GM12878 (cell line): ENCODE data around the gene CDK5RAP1. TPM values are rescaled to one million over a fixed set of nuclear protein-coding genes. Genes with fewer than 3 reads are reported as not detected.

Experiments used
- ATAC-seq: fragments of 200-7000 bp; cut with Tn5 transposase; 3 replicates; pipeline ENCODE4 v1.9.1; 2020; ENCODE audit warnings: mild to moderate bottlenecking, moderate library complexity
- BruUV-seq: library from RNA; stranded (reverse); fragments of 400-500 nt; replicated peaks from 2 replicates; lab custom pipeline; 2021; lab: Mats Ljungman, UMichigan
- CTCF ChIA-PET: fragments of 300-600 bp; sonication (Branson Sonifier 250); formaldehyde crosslinking; extraction: SDS; loops from one replicate; lab custom pipeline; 2021; ENCODE audit warnings: inconsistent platforms; lab: Yijun Ruan, JAX
- POLR2A ChIA-PET: fragments of 350-600 bp; formaldehyde crosslinking; extraction: SDS; loops from one replicate; lab custom pipeline; 2021; ENCODE audit warnings: inconsistent platforms; lab: Charles Lee
- RAD21 ChIA-PET: fragments of 300-600 bp; sonication (Branson Sonifier 250); formaldehyde crosslinking; loops from one replicate; lab custom pipeline; 2023; ENCODE audit warnings: antibody characterized with exemption; ENCODE audit not compliant: unreplicated experiment; lab: Charles Lee
- SMC1A ChIA-PET: fragments of 300-600 bp; sonication (Branson Sonifier 250); formaldehyde crosslinking; loops from one replicate; lab custom pipeline; 2023; ENCODE audit not compliant: unreplicated experiment, uncharacterized antibody; lab: Charles Lee
- DNase-seq: peaks from one replicate; pipeline ENCODE4 v3.0.0-alpha.2; 2011; ENCODE audit warnings: low read depth, low spot score
- FAIRE-seq: peaks from 3 replicates; lab custom pipeline; 2011; peaks lifted over from hg19 to GRCh38; lab: Jason Lieb, UNC
- H2AFZ ChIP-seq: 2 replicates; pipeline ENCODE4 v1.6.0; 2011; ENCODE audit warnings: low read depth, low read length, control low read depth; ENCODE audit not compliant: control insufficient read depth
- H3K27ac ChIP-seq: 2 replicates; pipeline ENCODE4 v1.5.1; 2011; ENCODE audit warnings: control low read depth; ENCODE audit not compliant: control insufficient read depth, insufficient read depth
- H3K27me3 ChIP-seq, 2 experiments: replicated peaks in 1 of 2; 2 replicates each; pipeline versions ENCODE4 v1.6.0 to v1.6.1; 2011; ENCODE audit warnings: low read length in 1 of 2; ENCODE audit not compliant: control insufficient read depth in 2 of 2, insufficient read depth in 2 of 2
- H3K36me3 ChIP-seq, 2 experiments: 2 replicates each; pipeline ENCODE4 v1.5.1; 2011; ENCODE audit warnings: low read length in 1 of 2; ENCODE audit not compliant: control insufficient read depth in 2 of 2, insufficient read depth in 2 of 2
- H3K4me1 ChIP-seq: 2 replicates; pipeline ENCODE4 v1.6.1; 2011; ENCODE audit warnings: mild to moderate bottlenecking, low read length, moderate library complexity, mixed read lengths; ENCODE audit not compliant: control insufficient read depth, insufficient read depth
- H3K4me2 ChIP-seq: 2 replicates; pipeline ENCODE4 v1.6.0; 2011; ENCODE audit warnings: control low read depth; ENCODE audit not compliant: control insufficient read depth, insufficient read depth
- H3K4me3 ChIP-seq: fragments of 200-600 bp; sonication (generic); 2 replicates; pipeline ENCODE4 v1.5.1; 2016
- H3K79me2 ChIP-seq: 2 replicates; pipeline ENCODE4 v1.6.0; 2011; ENCODE audit warnings: low read length; ENCODE audit not compliant: control insufficient read depth, insufficient read depth
- H3K9ac ChIP-seq: 2 replicates; pipeline ENCODE4 v1.8.0; 2011; ENCODE audit warnings: low read length, control low read depth, mixed read lengths; ENCODE audit not compliant: control insufficient read depth, insufficient read depth
- H3K9me3 ChIP-seq: replicated peaks from 3 replicates; pipeline ENCODE4 v1.5.1; 2011; ENCODE audit warnings: mild to moderate bottlenecking, low read length; ENCODE audit not compliant: control insufficient read depth, insufficient read depth
- H4K20me1 ChIP-seq: 2 replicates; pipeline ENCODE4 v1.6.0; 2011; ENCODE audit not compliant: control insufficient read depth, insufficient read depth
- BCLAF1 ChIP-seq: fragments of 450-650 bp; IDR thresholded peaks from 2 replicates; pipeline ENCODE4 v1.6.1; 2017; ENCODE audit warnings: antibody characterized with exemption, mild to moderate bottlenecking, moderate library complexity
- EZH2 ChIP-seq: IDR thresholded peaks from 2 replicates; pipeline ENCODE4 v1.6.1; 2012; ENCODE audit warnings: low read depth, mild to moderate bottlenecking, control low read depth, inconsistent platforms, low read length, borderline replicate concordance; ENCODE audit not compliant: control insufficient read depth
- HDGF ChIP-seq: fragments of 450-650 bp; IDR thresholded peaks from 2 replicates; pipeline ENCODE4 v1.6.1; 2016; ENCODE audit warnings: antibody characterized with exemption
- RBBP5 ChIP-seq: fragments of 200-600 bp; sonication (generic); conservative IDR thresholded peaks from 2 replicates; pipeline ENCODE4 v1.6.1; 2016
- YBX1 ChIP-seq: fragments of 450-650 bp; IDR thresholded peaks from 2 replicates; pipeline ENCODE4 v1.6.1; 2016; ENCODE audit warnings: antibody characterized with exemption
- ZNF592 ChIP-seq: fragments of 450-650 bp; IDR thresholded peaks from 2 replicates; pipeline ENCODE4 v1.6.1; 2017; ENCODE audit warnings: mild to moderate bottlenecking, moderate library complexity
- WGBS: methylation state at CpG from one replicate; pipeline ENCODE4 v1.1.6; 2016; ENCODE audit warnings: low lambda C conversion rate; ENCODE audit not compliant: insufficient replicate concordance, insufficient coverage; ENCODE audit errors: missing lambda C conversion rate; 5-methylcytosine and 5-hydroxymethylcytosine counted together
- in situ Hi-C: fragments of 300-500 bp; cut with MboI; formaldehyde crosslinking; loops from 9 replicates; pipeline ENCODE4 v1.14.3; 2018; ENCODE audit warnings: mixed read lengths
- intact Hi-C: fragments of 100-400 bp; cut with micrococcal nuclease; formaldehyde crosslinking; loops from one replicate; pipeline ENCODE4 v1.14.2; 2022; ENCODE audit not compliant: unreplicated experiment
- polyA plus RNA-seq, 11 experiments: library from polyadenylated mRNA; depleted of rRNA in 4 of 11; unstranded in 6 of 11; stranded (reverse) in 5 of 11; fragments of >200 nt; fragmentation: Nextera tagmentation in 4 of 11; fragmentation: Illumina TruSeq in 1 of 11; extraction: Ambion mirVana in 4 of 11; extraction: Trizol in 1 of 11; gene quantifications; 1 replicate in 1 of 11; 2 replicates in 10 of 11; pipeline versions ENCODE4 v1.2.1 to v1.2.3, GENCODE V29; 2011 to 2016; ENCODE audit warnings: inconsistent platforms in 2 of 11, missing spikeins in 2 of 11, low read depth in 1 of 11
- total RNA-seq, 4 experiments: library from RNA; depleted of rRNA in 3 of 4; stranded (reverse); fragments of >200 nt in 3 of 4; fragmentation: Illumina TruSeq in 1 of 4; extraction: Trizol in 1 of 4; gene quantifications; 2 replicates each; pipeline versions ENCODE4 v1.2.1 to v1.2.3, GENCODE V29; 2013 to 2021

The CDK5RAP1 gene
- total and polyA plus RNA-seq, 10 of the 15 experiments (the other 5 are each of a cell fraction or from before 2014, with no cell fraction given), result 30.4 to 67.6 (median 38.8) TPM

GRCh38 chr20:33317424-33318095 lies 83.8 kb downstream of the CDK5RAP1 start:
- CTCF ChIA-PET, result interaction anchor here (1.9 kb wide), 1 partner anchor 17 kb away, joined by 5 read pairs; no protein-coding TSS in a partner anchor
- Histone ChIP-seq H4K20me1 (no peaks in the 10 kb centered on the region), H2AFZ (no peak overlapping the region), H3K79me2 (no peaks in the 10 kb centered on the region), H3K4me3 (no peak overlapping the region), H3K36me3 (no peaks in the 10 kb centered on the region), H3K4me1 (no peaks in the 10 kb centered on the region), H3K27me3 (peaks cover 6 to 8% of the 10 kb centered on the region in 2 experiments; a peak in 3 of 4 replicates), H3K9ac (no peak overlapping the region), H3K27ac (no peak overlapping the region), H3K4me2 (no peak overlapping the region), H3K9me3 (no peaks in the 10 kb centered on the region)
- intact Hi-C loops (no loop called here), in situ Hi-C loops (no loop called here)
- POLR2A ChIA-PET, result no interaction called here
- DNase-seq, result no peak
- ATAC-seq, result no peak
- FAIRE-seq, result no peak
- SMC1A ChIA-PET, result no interaction called here
- no TSS peak for BruUV-seq
- 44% methylated on average over 14 of the region's 14 CpGs for WGBS
- RAD21 ChIA-PET, result no interaction called here
- TF ChIP-seq BCLAF1, result no peak
- TF ChIP-seq ZNF592, result no peak
- no peak for TF ChIP-seq RBBP5
- TF ChIP-seq EZH2, result no peak
- TF ChIP-seq YBX1, result no peak
- no peak for TF ChIP-seq HDGF
